Natural killer cell (primary cell): ENCODE data around the gene CABP1. TPM values are rescaled to one million over a fixed set of nuclear protein-coding genes. Genes with fewer than 3 reads are reported as not detected.

Source experiments
- ATAC-seq, 3 donors: fragments of 150-1000 bp in 2 of 3; fragments of 200-7000 bp in 1 of 3; cut with Tn5 transposase; 1 replicate in 1 of 3; 2 replicates in 2 of 3; pipeline ENCODE4 v1.10.0; 2021; ENCODE audit warnings: mild to moderate bottlenecking in 2 of 3, moderate library complexity in 2 of 3
- DNase-seq, 2 donors: peaks; one replicate each; pipeline versions ENCODE4 v3.0.0 to v3.0.0-alpha.2; 2013 to 2021; ENCODE audit warnings: mixed read lengths in 1 of 2
- H3K27ac ChIP-seq: one replicate; pipeline ENCODE4 v1.5.1; 2013; ENCODE audit warnings: mild to moderate bottlenecking, low read length
- H3K27me3 ChIP-seq: one replicate; pipeline ENCODE4 v1.6.1; 2013; ENCODE audit warnings: low read length; ENCODE audit not compliant: control insufficient read depth, insufficient read depth
- H3K36me3 ChIP-seq: one replicate; pipeline ENCODE4 v1.6.1; 2013; ENCODE audit warnings: low read length; ENCODE audit not compliant: control insufficient read depth, insufficient read depth
- H3K4me1 ChIP-seq: one replicate; pipeline ENCODE4 v1.6.1; 2013; ENCODE audit warnings: low read length; ENCODE audit not compliant: control insufficient read depth, insufficient read depth
- H3K4me3 ChIP-seq: one replicate; pipeline ENCODE4 v1.5.1; 2013; ENCODE audit warnings: low read length
- H3K9me3 ChIP-seq: one replicate; pipeline ENCODE4 v1.6.1; 2013; ENCODE audit warnings: low read length; ENCODE audit not compliant: control insufficient read depth, insufficient read depth
- H3K27ac Mint-ChIP-seq, 2 donors: one replicate each; pipeline ENCODE4 v1.8.0; 2022; ENCODE audit warnings: mild to moderate bottlenecking in 2 of 2, mixed read lengths in 2 of 2, moderate library complexity in 1 of 2
- H3K27me3 Mint-ChIP-seq, 2 donors: one replicate each; pipeline ENCODE4 v1.8.0; 2022; ENCODE audit warnings: low read depth in 2 of 2, mixed read lengths in 2 of 2
- H3K36me3 Mint-ChIP-seq: one replicate; pipeline ENCODE4 v1.8.0; 2022; ENCODE audit warnings: mixed read lengths
- H3K4me1 Mint-ChIP-seq, 2 donors: one replicate each; pipeline ENCODE4 v1.8.0; 2022; ENCODE audit warnings: mixed read lengths in 2 of 2
- H3K4me3 Mint-ChIP-seq: one replicate; pipeline ENCODE4 v1.8.0; 2022; ENCODE audit warnings: mild to moderate bottlenecking, moderate library complexity, mixed read lengths
- H3K9me3 Mint-ChIP-seq, 2 donors: one replicate each; pipeline ENCODE4 v1.8.0; 2022; ENCODE audit warnings: mixed read lengths in 2 of 2
- CTCF ChIP-seq: fragments of 200-600 bp; IDR thresholded peaks from one replicate; pipeline ENCODE4 v1.8.0; 2022; ENCODE audit warnings: antibody characterized with exemption
- WGBS: methylation state at CpG from one replicate; pipeline ENCODE4 v1.1.7; 2013; ENCODE audit warnings: missing lambda C conversion rate; ENCODE audit not compliant: insufficient coverage; 5-methylcytosine and 5-hydroxymethylcytosine counted together
- intact Hi-C: fragments of 100-400 bp; cut with micrococcal nuclease; formaldehyde crosslinking; loops from one replicate; pipeline ENCODE4 v1.14.2; 2022
- total RNA-seq, 4 donors: library from RNA; stranded (reverse); fragments of 120-200 nt in 1 of 4; gene quantifications; one replicate each; pipeline versions ENCODE4 v1.2.3 to v1.2.4, GENCODE V29; 2013 to 2022

Gene CABP1
- total RNA-seq, 3 donors from 2014 or later (not counting 1 experiment from before 2014, with no cell fraction given): not detected

GRCh38 chr12:120654656-120655055 lies 14.2 kb downstream of the CABP1 start:
- 91% methylated on average over 10 of the region's 10 CpGs for WGBS
- Histone ChIP-seq H3K4me1 (peaks cover 2% of the 10 kb centered on the region), H3K36me3 (no peaks in the 10 kb centered on the region), H3K27ac (no peak overlapping the region), H3K9me3 (no peaks in the 10 kb centered on the region), H3K4me3 (no peak overlapping the region), H3K27me3 (peaks cover 4% of the 10 kb centered on the region)
- TF ChIP-seq CTCF: no peak
- DNase-seq (no peak), ATAC-seq (no peak)
- no peak overlapping the region for H3K4me3 Mint-ChIP-seq
- no peaks in the 10 kb centered on the region for H3K4me1 Mint-ChIP-seq
- no peak overlapping the region for H3K27ac Mint-ChIP-seq
- H3K36me3 Mint-ChIP-seq: no peaks in the 10 kb centered on the region
- peaks cover 13 to 17% of the 10 kb centered on the region in 2 donors for H3K27me3 Mint-ChIP-seq
- intact Hi-C loops: no loop called here
- no peaks in the 10 kb centered on the region for H3K9me3 Mint-ChIP-seq

- Mint-ChIP-seq H3K36me3 (no peaks in the 10 kb centered on the region), H3K4me1 (no peaks in the 10 kb centered on the region), H3K4me3 (no peak overlapping the region), H3K9me3 (no peaks in the 10 kb centered on the region), H3K27me3 (peaks cover 1 to 9% of the 10 kb centered on the region in 2 donors), H3K27ac (no peak overlapping the region)
- Histone ChIP-seq H3K27me3 (no peaks in the 10 kb centered on the region), H3K9me3 (no peaks in the 10 kb centered on the region), H3K4me3 (no peak overlapping the region), H3K36me3 (no peaks in the 10 kb centered on the region), H3K27ac (no peak overlapping the region), H3K4me1 (no peaks in the 10 kb centered on the region)
- WGBS: 95% methylated on average over 14 of the region's 14 CpGs
- no peak for TF ChIP-seq CTCF
- no peak for DNase-seq
- intact Hi-C loops: no loop called here
- ATAC-seq: no peak
Observed at GRCh38 chr12:120656008-120656407, 15.6 kb downstream of the CABP1 start.

GRCh38 chr12:120658286-120659150 lies 18.1 kb downstream of the CABP1 start:
- Mint-ChIP-seq H3K27me3 (peaks cover 0 to 4% of the 10 kb centered on the region in 2 donors), H3K9me3 (no peaks in the 10 kb centered on the region), H3K27ac (no peak overlapping the region), H3K36me3 (no peaks in the 10 kb centered on the region), H3K4me1 (no peaks in the 10 kb centered on the region), H3K4me3 (no peak overlapping the region)
- H3K4me3 ChIP-seq: no peak overlapping the region
- no peaks in the 10 kb centered on the region for H3K4me1 ChIP-seq
- no peak for ATAC-seq
- DNase-seq: no peak
- H3K36me3 ChIP-seq: no peaks in the 10 kb centered on the region
- TF ChIP-seq CTCF: no peak
- no peaks in the 10 kb centered on the region for H3K27me3 ChIP-seq
- WGBS: 90% methylated on average over 22 of the region's 22 CpGs
- H3K27ac ChIP-seq: no peak overlapping the region
- intact Hi-C loops: no loop called here
- H3K9me3 ChIP-seq: no peaks in the 10 kb centered on the region
